Thoracic aorta endothelial cell (primary cell): ENCODE measurements around the gene PNMT. TPM values are rescaled to one million over a fixed set of nuclear protein-coding genes. Genes with fewer than 3 reads are reported as not detected.

Experiments
- total RNA-seq: library from RNA; depleted of rRNA; stranded (reverse); fragments of >200 nt; gene quantifications from 2 replicates; pipeline ENCODE4 v1.2.3, GENCODE V29; 2012

PNMT gene, protein sequence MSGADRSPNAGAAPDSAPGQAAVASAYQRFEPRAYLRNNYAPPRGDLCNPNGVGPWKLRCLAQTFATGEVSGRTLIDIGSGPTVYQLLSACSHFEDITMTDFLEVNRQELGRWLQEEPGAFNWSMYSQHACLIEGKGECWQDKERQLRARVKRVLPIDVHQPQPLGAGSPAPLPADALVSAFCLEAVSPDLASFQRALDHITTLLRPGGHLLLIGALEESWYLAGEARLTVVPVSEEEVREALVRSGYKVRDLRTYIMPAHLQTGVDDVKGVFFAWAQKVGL
- not detected in 2 replicates for total RNA-seq

GRCh38 chr17:39667945-39668924 lies at the start of gene PNMT:
TSS of gene PNMT (plus strand) at chr17:39668453. CDS start at chr17:39668476, 23 bp downstream.

GRCh38 chr17:39626171-39627046 lies 41.8 kb upstream of the PNMT start, which contains the start of gene PPP1R1B:
TSS of gene PPP1R1B (plus strand) at chr17:39626952. CDS start at chr17:39627393, 441 bp downstream.

DNA sequence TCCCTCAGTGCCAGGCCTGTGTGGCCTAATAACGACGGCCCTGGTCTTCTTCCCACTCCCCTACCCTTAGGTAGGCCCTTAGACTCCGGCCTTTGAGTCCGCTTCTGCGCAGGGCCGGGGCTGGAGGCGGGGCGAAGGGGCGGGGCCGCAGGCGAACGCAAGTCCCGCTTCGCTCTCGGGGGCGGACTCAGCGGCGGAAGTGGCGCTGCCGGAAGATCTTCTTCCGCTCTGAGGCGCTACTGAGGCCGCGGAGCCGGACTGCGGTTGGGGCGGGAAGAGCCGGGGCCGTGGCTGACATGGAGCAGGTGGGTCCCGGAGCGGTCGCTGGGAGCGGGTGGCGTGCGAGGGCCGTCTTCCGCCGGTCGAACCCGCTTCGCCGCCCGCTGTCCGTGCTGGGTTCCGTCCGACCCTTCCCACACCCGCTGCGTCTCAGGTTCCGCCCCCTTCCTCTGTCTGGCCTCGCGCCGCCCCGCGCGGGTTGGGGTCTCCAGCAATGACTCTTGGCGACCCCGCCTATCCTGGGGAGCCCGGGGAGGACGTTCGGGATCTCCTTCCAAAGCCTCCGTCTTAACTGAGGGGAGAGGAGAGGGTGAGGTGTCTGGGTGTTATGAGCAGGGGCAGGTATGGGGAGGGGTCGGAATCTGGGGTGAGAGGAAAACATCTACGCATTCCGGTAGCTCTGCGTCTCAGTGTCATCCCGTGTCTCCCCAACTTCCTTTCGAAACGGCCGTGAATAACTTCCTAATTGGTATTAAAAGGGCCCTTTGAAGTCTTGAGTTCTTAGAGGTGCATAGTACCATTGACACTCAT lies 31.1 kb upstream of the PNMT start, which contains the start of gene STARD3:
Gene STARD3 (plus strand): TSS at position 218 of the 810 bp plus-strand sequence. CDS start 16,388 bp downstream, outside the sequence.

DNA sequence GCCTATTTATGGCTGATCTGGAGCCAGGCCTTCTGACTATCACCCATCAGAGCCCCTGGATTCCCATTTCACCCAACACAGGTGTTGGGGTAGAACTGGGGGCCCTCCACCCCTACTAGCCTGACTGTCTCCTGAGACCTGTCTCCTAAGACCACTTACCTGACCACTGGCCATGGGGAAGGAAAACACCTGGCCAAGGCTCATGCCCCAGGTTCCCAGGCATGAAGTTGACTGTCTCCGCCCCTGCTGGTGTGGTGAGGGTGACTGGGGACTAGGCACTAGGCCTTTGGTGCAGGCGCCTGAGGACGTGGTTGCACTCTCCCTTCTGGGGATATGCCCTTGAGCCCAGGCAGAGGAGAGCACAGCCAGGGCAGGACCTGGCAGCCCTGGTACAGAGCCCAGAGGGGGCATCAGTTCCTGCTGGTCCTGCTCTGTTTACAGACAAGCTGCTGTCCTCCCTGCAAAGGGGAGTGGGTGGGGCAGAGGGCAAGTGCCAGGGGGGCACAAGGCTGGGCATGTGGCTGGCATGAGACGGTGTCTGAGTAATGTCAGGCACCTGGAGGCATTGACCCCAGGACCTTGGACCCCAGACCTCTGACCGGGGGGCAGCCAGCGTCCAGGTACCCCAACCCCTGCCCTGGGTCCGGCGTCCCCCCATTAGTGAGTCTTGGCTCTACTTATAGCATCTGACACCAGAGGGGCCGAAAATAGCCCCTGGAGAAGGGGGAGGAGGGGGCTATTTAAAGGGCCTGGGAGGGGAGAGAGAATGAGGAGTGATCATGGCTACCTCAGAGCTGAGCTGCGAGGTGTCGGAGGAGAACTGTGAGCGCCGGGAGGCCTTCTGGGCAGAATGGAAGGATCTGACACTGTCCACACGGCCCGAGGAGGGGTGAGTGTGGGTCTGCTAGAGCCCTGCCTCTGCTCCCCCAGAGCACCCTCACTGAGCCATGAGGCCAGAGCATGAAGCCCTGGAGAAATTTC lies 3.4 kb upstream of the PNMT start, which contains the start of gene TCAP:
Gene TCAP (plus strand): TSS at position 769 of the 981 bp plus-strand sequence. CDS start 11 bp downstream, at position 780.

DNA sequence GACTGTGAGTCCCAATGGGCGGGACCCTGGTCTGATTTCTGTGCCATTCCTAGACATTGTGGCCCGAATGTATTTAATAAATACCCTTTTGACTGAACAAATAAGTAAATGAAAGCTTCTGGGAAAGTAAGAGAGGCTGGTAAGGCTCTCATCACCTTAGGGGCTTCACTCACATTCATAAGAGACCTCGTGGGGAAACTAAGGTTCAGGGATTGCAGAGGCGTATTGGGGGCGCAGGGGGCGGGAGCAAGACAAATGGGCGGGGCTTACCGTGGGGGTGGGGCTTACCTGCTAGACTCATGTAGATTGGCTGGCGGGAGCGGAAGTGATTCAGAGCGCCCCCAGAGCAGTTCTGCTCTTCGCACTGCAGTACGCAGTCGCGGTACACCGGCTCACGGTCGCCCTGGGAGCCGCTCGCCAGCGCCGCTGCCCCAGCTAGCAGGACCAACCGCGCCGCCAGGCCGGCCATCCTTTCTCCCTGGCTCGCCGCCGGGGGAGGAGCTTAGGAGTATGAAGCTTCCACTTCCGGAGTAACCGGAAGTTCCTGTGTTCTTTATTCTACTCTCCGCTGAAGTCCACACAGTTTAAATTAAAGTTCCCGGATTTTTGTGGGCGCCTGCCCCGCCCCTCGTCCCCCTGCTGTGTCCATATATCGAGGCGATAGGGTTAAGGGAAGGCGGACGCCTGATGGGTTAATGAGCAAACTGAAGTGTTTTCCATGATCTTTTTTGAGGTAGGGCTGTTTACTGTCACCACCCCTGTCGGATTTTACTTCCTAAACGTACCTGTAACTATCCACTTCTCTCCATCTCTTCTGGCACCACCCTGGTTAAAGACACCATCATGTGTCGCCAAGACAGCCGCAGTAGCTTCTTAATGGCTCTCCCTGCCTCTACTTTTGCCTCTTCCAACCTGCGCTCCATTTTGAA lies 19.6 kb downstream of the PNMT start, which contains the start of gene PGAP3:
Gene PGAP3 (minus strand): TSS at position 512 of the 929 bp plus-strand sequence. CDS start 43 bp downstream, at position 469.

GRCh38 chr17:39699818-39700147 lies 31.5 kb downstream of the PNMT start, which contains the start of gene ERBB2:
TSS of gene ERBB2 (plus strand) at chr17:39700064. CDS start at chr17:39700239, 175 bp downstream.

Other genes starting within 250 kb of the PNMT start
- gene MED1, start 217.2 kb upstream of the PNMT start, total RNA-seq, result 38.2 and 45.9 TPM in 2 replicates
- gene CDK12, start 207.0 kb upstream of the PNMT start, total RNA-seq, result 49.2 and 53.6 TPM in 2 replicates
- not detected in 2 replicates for gene NEUROD2, start 60.5 kb upstream of the PNMT start, total RNA-seq
- not detected in 2 replicates for gene PPP1R1B, start 41.5 kb upstream of the PNMT start, total RNA-seq
- 21.8 and 22.6 TPM in 2 replicates for gene STARD3, start 31.3 kb upstream of the PNMT start, total RNA-seq
- 0.13 and 0.36 TPM in 2 replicates for gene TCAP, start 3.1 kb upstream of the PNMT start, total RNA-seq
- 1.4 and 2.7 TPM in 2 replicates for gene PGAP3, start 19.6 kb downstream of the PNMT start, total RNA-seq
- 17.3 and 28.9 TPM in 2 replicates for gene ERBB2, start 31.6 kb downstream of the PNMT start, total RNA-seq
- 25.5 and 26.9 TPM in 2 replicates for gene MIEN1, start 62.1 kb downstream of the PNMT start, total RNA-seq
- gene GRB7, start 69.5 kb downstream of the PNMT start, total RNA-seq, result 0.07 TPM in 1 of 2 replicates, not detected in the other
- not detected in 2 replicates for gene IKZF3, start 195.9 kb downstream of the PNMT start, total RNA-seq
- gene ZPBP2, start 199.7 kb downstream of the PNMT start, total RNA-seq, result not detected in 2 replicates